HepG2 (cell line): ENCODE data around the gene ADIPOR2. TPM values are rescaled to one million over a fixed set of nuclear protein-coding genes. Genes with fewer than 3 reads are reported as not detected.
A peak's percentile ranks its signal among the peaks of the same experiment; 100 is the strongest.

ENCODE experiments used
- DPF2 ChIP-seq: sonication (generic); formaldehyde crosslinking; IDR thresholded peaks from 2 replicates; pipeline ENCODE4 v1.4.0; 2020; ENCODE audit warnings: mild to moderate bottlenecking, low read depth, missing genetic modification reagents, borderline replicate concordance
- ETV5 ChIP-seq: IDR thresholded peaks from 2 replicates; pipeline ENCODE4 v1.6.1; 2018; ENCODE audit warnings: missing biosample characterization, missing genetic modification reagents, inconsistent platforms, borderline replicate concordance
- IKZF5 ChIP-seq: IDR thresholded peaks from 2 replicates; pipeline ENCODE4 v1.6.1; 2018; ENCODE audit warnings: missing genetic modification reagents, mild to moderate bottlenecking, missing compliant biosample characterization
- KLF6 ChIP-seq: IDR thresholded peaks from 2 replicates; pipeline ENCODE4 v1.8.0; 2016; ENCODE audit warnings: missing biosample characterization, missing genetic modification reagents
- KMT2B ChIP-seq: IDR thresholded peaks from 2 replicates; pipeline ENCODE4 v1.6.1; 2016; ENCODE audit warnings: missing genetic modification reagents, missing compliant biosample characterization
- SMARCE1 ChIP-seq: fragments of 450-650 bp; IDR thresholded peaks from 2 replicates; pipeline ENCODE4 v1.6.1; 2017; ENCODE audit warnings: borderline replicate concordance
- SMYD3 ChIP-seq: sonication (generic); formaldehyde crosslinking; IDR thresholded peaks from 2 replicates; pipeline ENCODE4 v1.8.1; 2023; ENCODE audit warnings: mild to moderate bottlenecking, missing genetic modification reagents
- TOPORS ChIP-seq: sonication (generic); formaldehyde crosslinking; IDR thresholded peaks from 2 replicates; pipeline ENCODE4 v1.8.0; 2023; ENCODE audit warnings: mild to moderate bottlenecking, missing genetic modification reagents
- UBTF ChIP-seq: sonication (generic); formaldehyde crosslinking; IDR thresholded peaks from 2 replicates; pipeline ENCODE4 v1.4.0; 2020; ENCODE audit warnings: mild to moderate bottlenecking, missing genetic modification reagents
- ZMYM3 ChIP-seq: sonication (generic); formaldehyde crosslinking; IDR thresholded peaks from 2 replicates; pipeline ENCODE4 v1.5.1; 2020; ENCODE audit warnings: mild to moderate bottlenecking, missing genetic modification reagents
- ZNF407 ChIP-seq: sonication (generic); formaldehyde crosslinking; IDR thresholded peaks from one replicate; pipeline ENCODE4 v1.5.1; 2020; ENCODE audit warnings: mild to moderate bottlenecking, missing genetic modification reagents; ENCODE audit errors: not compliant biosample characterization
- ZNF687 ChIP-seq: sonication (generic); formaldehyde crosslinking; IDR thresholded peaks from 2 replicates; pipeline ENCODE4 v1.5.1; 2020; ENCODE audit warnings: mild to moderate bottlenecking, missing genetic modification reagents, moderate library complexity
- ZNF776 ChIP-seq: sonication (generic); formaldehyde crosslinking; IDR thresholded peaks from 2 replicates; pipeline ENCODE4 v1.4.0; 2020; ENCODE audit warnings: mild to moderate bottlenecking, missing genetic modification reagents
- polyA plus RNA-seq, 8 experiments: library from polyadenylated mRNA; depleted of rRNA in 3 of 8; stranded (reverse) in 7 of 8; unstranded in 1 of 8; fragments of >200 nt; fragmentation: Illumina TruSeq in 4 of 8; extraction: Trizol in 4 of 8; gene quantifications; 2 replicates each; pipeline versions ENCODE4 v1.2.1 to v1.2.3, GENCODE V29; 2011 to 2016; ENCODE audit warnings: low read depth in 4 of 8, missing spikeins in 1 of 8, mixed read lengths in 1 of 8; ENCODE audit not compliant: insufficient read depth in 1 of 8
- total RNA-seq, 5 experiments: library from RNA; depleted of rRNA; stranded (reverse); fragments of >200 nt; fragmentation: Illumina TruSeq; extraction: Trizol; gene quantifications; 2 replicates each; pipeline ENCODE4 v1.2.3, GENCODE V29; 2016; ENCODE audit warnings: low read depth in 1 of 5

Gene ADIPOR2
- total and polyA plus RNA-seq, 2 of the 13 experiments (the other 11 are each of a cell fraction or from before 2014, with no cell fraction given) = 35.2 to 52.2 TPM

- TF ChIP-seq ZNF687 (CRISPR knock-in tag) (peak; percentile 71), KLF6 (CRISPR knock-in tag) (0 out of 2 replicates have a peak, but pooled peaks have one; percentile 26), KMT2B (CRISPR knock-in tag) (no peak), IKZF5 (CRISPR knock-in tag) (peak; percentile 69; the same call in 1 of the 2 replicates), DPF2 (CRISPR knock-in tag) (0 out of 2 replicates have a peak, but pooled peaks have one; percentile 17), UBTF (peak; percentile 28; the same call in 1 of the 2 replicates), ZNF407 (CRISPR knock-in tag) (no peak), TOPORS (CRISPR knock-in tag) (no peak), SMYD3 (CRISPR knock-in tag) (no peak), ETV5 (peak; percentile 89), ZMYM3 (CRISPR knock-in tag) (peak; percentile 75; the same call in 1 of the 2 replicates), SMARCE1 (no peak), ZNF776 (CRISPR knock-in tag) (no peak)
These were observed 121.9 kb downstream of the ADIPOR2 start (continued) for GRCh38 chr12:1812650-1813302.
